Measurements from ENCODE around the gene IL36B.

IL36B gene

DNA sequence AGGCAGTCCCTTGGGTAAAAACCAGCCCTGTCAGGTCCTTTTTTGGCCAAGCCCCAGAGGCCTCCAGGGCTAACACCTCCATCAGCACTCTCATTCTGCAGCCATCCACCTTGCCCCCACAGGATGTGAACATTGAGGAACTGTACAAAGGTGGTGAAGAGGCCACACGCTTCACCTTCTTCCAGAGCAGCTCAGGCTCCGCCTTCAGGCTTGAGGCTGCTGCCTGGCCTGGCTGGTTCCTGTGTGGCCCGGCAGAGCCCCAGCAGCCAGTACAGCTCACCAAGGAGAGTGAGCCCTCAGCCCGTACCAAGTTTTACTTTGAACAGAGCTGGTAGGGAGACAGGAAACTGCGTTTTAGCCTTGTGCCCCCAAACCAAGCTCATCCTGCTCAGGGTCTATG is 22.4 kb upstream of the IL36B start:
- no peak for DNase-seq

- no peak for DNase-seq
Measured at GRCh38 chr2:113073325-113073834, 20.7 kb upstream of the IL36B start.

- no peak for DNase-seq
Measured at GRCh38 chr2:113072584-113072983, 19.9 kb upstream of the IL36B start.

- DNase-seq: no peak
Measured at GRCh38 chr2:113070606-113070975, 17.9 kb upstream of the IL36B start.

GRCh38 chr2:113069676-113070605 is 17.3 kb upstream of the IL36B start:
- no peak for DNase-seq

DNA sequence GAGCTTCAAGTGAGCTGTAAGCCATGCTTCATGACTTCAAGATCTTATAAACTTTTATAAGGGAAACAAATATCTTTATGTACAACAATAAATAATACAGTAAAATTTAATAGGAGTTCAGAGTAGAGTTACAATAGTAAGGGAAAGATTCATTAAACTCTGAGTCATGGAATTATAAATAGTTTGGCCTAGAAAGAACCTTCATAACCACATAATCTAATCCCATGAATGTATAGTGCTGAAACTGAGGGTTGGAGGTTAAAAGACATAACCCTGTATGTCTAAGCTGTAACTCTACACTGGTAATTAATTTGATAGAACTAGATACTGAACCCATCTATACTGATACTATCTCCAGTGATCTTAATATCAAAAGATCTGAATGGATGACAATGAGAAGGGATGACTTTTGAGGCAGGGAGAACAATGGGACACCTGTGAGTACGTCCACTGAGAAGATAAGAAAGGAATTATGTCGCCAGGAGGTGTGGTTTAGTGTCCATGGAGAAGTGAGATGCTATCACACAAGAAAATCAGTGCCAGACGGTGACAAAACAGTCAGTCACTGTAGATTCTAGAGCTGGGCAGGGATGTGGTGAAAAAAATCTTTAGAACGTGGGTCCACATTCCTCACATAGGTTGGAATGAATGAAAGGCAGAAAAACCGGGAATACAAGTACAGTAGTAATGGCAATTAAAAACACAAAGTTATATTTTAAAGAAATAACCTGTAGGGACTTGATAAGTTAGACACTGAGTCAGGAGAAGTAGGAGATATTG is 16.2 kb upstream of the IL36B start:
- no peak for DNase-seq

DNA sequence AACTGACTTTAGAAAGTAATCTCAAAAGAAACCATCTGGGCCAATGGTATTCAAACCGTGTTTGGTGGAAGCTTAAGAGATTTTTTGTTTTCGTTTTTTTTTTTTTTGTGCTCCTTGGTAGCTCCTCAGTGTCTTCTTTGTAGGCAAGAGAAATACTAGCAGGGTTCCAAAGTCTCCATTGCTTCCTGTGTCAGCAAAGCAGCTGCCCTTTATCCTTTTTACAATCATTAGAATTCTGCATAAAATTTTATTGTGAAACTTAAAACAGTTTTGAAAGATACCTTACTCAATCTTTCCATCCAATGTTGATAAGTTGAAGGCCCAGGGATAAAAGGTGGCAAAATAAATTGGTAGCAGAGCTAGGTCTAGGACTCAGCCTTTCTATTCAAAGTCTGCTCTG is 15.6 kb upstream of the IL36B start:
- DNase-seq: no peak

DNA sequence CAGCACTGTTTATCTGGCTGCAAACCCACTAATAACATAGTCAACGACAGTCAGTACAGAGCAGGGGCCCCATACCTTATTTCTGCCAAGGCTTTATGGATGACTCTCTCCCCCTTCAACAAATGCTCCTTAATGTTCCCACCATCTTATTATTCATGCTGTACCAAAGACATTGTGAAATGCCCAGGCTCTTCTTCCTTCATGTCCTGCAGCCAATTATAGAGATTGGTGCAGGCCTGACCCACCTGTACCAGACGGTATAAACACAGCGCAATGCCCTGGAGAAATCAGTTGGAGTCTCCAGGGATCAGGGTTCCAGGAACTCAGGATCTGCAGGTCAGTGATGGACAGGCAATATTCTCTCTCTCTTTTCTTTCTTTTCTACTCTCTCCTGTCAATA is 15.0 kb upstream of the IL36B start, which contains the start of gene IL1F10:
IL1F10 (plus strand) TSS at position 290 of the 400 bp plus-strand sequence. CDS start 4,769 bp downstream, outside the sequence.
- no peak for DNase-seq

GRCh38 chr2:113064898-113065297 is 12.2 kb upstream of the IL36B start:
- DNase-seq: no peak

- DNase-seq: no peak
Measured at GRCh38 chr2:113064281-113064680, 11.6 kb upstream of the IL36B start.

DNA sequence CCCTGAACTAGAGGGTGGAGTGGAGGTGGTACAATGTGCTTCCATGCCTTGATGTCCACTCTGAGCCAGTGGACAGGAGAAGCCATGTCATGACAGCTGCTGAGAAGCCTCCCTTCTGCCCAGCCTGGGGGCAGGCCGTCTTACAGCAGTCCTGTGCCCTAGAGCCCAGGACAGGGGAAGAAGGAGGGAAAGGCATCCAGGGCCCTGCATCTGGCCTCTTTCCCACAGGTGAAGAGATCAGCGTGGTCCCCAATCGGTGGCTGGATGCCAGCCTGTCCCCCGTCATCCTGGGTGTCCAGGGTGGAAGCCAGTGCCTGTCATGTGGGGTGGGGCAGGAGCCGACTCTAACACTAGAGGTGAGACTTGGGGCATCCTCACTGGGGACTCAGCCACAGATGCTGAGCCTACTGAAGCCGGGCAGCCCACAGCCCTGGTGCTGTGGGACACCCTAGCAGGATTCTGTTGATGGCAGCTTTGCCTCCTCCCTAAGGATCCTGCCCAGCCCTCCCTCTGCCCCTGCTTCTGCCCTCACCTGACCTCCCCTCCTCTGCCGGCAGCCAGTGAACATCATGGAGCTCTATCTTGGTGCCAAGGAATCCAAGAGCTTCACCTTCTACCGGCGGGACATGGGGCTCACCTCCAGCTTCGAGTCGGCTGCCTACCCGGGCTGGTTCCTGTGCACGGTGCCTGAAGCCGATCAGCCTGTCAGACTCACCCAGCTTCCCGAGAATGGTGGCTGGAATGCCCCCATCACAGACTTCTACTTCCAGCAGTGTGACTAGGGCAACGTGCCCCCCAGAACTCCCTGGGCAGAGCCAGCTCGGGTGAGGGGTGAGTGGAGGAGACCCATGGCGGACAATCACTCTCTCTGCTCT is 9.5 kb upstream of the IL36B start:
- no peak for DNase-seq

GRCh38 chr2:113061241-113061640 is 8.6 kb upstream of the IL36B start:
- no peak for DNase-seq

DNA sequence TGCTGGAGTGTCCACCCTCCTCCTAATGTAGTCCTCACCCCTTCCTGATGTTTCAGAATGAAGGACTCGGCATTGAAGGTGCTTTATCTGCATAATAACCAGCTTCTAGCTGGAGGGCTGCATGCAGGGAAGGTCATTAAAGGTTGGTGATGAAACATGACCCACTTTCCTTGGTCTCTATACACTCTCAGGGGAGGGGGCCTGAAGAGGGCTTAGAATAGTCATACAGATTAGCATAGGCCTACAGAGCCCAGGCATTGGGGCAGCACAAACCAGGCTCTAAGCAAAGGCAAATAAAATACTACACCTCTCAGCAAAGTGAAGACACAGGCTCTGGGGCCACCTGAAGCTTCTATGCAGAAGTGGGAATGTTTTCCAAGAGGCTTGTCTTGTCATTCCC is 8.1 kb upstream of the IL36B start:
- DNase-seq: no peak

- no peak for DNase-seq
Measured at GRCh38 chr2:113060396-113060795, 7.7 kb upstream of the IL36B start.

- DNase-seq: no peak
Measured at GRCh38 chr2:113058998-113059960, 6.6 kb upstream of the IL36B start, which contains the start of gene IL36RN. Gene IL36RN, plus strand, starts transcription at chr2:113059198. Its CDS starts 241 bp downstream, at chr2:113059439.

DNA sequence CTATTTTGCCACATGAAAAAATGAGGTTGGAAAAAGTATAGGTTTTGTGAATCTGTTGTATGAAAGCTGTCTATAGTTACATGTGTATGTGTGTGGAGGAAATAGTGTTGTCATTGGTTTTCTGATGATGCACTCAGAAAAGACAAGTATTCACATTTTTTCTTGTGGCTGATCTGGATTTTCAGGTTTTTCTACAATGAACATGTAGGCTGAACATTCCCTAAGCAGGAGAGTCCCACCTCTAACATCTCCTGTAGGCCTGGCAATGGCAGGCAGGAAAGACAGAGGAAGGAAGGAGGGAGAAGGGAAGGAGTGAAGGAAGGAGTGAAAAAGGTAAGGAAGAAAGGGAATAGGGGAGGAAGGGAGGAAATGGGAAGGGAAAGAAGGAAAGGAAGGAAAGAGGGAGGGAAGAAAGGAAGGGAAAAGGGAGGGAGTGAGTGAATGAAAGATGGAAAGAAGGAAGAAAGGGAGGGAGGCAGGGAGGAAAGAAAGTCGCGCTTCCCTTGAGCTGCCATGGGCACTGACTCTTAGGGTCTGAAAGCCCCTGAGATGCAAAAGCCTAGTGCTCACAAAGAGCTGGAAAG is 5.8 kb upstream of the IL36B start:
- DNase-seq: no peak

- no peak for DNase-seq
Measured at GRCh38 chr2:113057117-113057516, 4.5 kb upstream of the IL36B start.

DNA sequence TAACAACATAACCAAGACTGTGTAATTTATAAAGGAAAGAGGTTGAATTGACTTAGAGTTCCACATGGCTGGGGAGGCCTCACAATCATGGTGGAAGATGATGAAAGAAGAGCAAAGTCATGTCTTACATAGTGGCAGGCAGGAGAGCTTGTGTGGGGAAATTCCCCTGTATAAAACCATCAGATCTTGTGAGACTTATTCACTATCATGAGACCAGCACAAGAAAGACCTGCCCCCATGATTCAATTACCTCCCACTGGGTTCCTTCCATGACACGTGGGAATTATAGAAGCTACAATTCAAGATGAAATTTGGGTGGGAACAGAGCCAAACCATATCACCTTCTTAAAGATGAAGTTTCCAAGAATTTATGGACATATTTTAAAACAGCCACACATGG is 3.9 kb upstream of the IL36B start:
- no peak for DNase-seq

DNA sequence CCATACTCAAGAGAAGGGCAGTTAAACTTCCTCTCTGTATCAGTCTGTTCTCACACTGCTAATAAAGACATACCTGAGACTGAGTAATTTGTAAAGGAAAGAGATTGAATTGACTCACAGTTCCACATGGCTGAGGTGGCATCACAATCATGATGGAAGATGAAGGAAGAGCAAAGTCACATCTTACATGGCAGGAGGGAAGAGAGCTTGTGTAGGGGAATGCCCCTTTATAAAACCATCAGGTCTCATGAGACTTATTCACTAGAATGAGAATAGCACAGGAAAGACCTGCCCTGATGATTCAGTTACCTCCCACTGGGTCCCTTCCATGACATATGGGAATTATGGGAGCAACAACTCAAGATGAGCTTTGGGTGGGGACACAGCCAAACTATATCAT is 1.4 kb upstream of the IL36B start:
- no peak for DNase-seq

GRCh38 chr2:113053666-113054065 is 999 bp upstream of the IL36B start:
- no peak for DNase-seq

Measured in stimulated activated CD4-positive, alpha-beta T cell treated with anti-CD3 and anti-CD28 coated beads, Interleukin-2, amount 100 ng/mL, for 48 hours (primary cell).